Stimulated activated CD4-positive, alpha-beta T cell treated with anti-CD3 and anti-CD28 coated beads, TNF-alpha, amount 100 ng/mL, for 4 hours (primary cell): ENCODE data around the gene PDLIM7.

ENCODE experiments used
- DNase-seq, 3 experiments: peaks; one replicate each; pipeline ENCODE4 v3.0.0-alpha.2; 2020; ENCODE audit warnings: low read depth in 3 of 3

PDLIM7 gene

DNA sequence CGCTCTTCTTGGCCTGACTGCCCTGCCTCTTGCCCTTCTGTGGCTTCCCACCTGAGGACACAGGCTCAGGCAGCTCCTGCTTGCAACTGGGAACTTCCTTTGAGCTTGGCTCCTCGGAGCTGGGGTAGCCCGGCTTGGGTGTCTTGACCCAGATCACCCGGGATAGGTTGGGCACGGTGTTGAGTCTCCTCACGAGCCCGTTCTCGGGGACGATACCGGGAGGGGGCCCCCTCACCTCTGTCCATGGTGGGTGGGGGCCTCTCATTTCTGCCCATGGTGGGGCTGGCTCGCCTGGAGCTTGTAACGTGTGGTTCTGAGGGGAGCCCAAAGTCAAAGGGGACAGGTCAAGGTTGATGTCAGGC is 27.1 kb upstream of the PDLIM7 start:
- no peak for DNase-seq

- DNase-seq = no peak
Observed at GRCh38 chr5:177523711-177524538, 26.5 kb upstream of the PDLIM7 start.

DNA sequence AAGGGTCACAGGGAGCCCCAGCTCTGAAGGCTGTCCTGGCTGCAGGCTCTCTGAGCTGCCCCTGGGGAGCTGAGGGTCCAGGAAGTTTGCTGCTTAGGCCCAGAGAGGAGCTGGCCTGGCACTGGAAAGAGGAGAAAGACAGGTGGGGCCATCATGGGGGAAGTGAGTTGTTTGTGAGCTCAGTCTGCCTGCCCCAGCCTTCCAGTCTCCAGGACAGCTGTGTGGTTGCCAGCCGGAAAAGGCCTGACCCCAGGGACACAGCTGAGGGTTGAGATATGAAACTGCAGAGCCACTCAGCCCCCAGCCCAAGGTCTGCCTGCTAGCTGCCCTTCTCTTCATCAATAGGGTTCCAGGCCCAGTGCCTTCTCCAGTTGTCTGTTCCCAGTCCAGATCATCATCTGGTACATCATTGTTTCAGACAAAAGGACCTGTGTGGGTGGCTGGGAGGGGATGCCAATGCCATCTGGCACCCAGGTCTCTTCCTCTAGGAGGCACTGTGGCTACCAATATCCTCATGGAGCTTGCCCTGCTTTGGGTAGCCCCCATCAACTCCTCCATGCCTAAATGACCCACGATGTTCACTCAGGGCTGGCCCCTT is 23.6 kb upstream of the PDLIM7 start:
- DNase-seq = no peak

GRCh38 chr5:177520271-177520670 is 22.9 kb upstream of the PDLIM7 start:
- DNase-seq = no peak

GRCh38 chr5:177519463-177520235 is 22.2 kb upstream of the PDLIM7 start:
- no peak for DNase-seq

DNA sequence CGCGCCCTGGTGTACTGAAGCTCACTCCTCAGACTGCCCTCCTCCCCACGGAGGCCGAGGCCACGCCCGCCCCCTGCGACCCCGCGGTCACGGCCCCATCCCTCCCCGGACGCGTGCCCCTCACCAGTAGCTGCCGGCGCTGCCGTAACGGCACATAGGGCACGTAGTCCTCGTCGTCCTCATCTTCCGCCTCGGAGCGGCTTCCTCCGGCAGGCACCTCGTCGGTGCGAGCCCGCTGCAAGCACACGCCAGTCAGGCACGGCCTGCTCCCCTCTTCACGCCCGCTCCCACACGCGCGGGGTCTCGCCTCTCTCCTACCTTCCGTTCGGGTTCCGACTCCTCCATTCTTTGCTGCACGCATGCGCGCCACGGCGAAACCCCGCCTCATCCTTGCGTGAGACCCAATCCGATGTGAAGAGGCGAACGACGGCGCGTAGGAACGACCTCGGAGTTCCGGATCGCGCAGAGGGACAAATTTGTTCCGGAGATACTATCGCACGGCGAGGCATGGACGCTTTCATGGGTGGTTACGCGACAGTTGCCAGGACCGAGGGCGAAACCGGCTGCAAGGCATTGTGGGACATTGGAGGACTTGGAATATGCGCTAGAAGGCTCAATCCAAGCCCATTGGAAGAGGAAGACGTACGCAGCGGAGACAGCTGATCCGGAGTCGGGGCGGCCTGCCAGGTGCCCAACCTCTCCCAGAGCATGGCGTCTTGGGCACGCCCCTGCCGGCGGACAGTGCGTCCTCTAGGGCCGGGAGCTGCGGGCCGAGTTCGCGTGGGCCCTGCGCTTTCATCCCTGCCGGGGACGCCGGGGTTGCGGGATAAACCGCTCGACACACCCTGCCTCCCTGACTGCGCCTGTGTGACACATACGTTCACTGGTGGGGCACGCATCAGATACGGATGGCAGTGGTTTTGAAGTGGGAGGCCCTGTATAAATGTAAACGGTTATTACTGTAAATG is 19.5 kb upstream of the PDLIM7 start, which contains the start of gene DDX41:
DDX41 (minus strand) TSS at position 361 of the 968 bp plus-strand sequence; CDS start at position 345, 16 bp downstream.
- peak; percentile 84 to 92 (median 88) for DNase-seq

DNA sequence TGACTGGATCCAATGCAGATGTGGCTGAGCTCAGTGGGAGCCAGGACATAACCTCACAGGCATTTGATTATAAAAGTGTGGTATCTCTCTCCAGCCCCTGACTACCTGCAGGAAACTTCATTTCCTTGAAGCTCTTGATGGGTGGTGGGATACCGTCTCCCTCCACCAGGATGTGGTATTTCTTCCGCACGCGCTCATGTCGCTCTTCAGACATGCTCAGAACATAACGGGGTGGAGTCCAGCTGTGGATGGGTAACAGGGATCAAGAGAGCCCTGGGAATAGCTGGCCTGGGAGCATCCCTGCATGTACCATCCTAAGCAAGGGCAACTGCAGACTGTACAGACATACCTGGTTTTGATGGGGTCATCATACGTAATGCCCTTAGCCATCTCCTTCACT is 18.2 kb upstream of the PDLIM7 start:
- no peak for DNase-seq

GRCh38 chr5:177514541-177514940 is 17.1 kb upstream of the PDLIM7 start:
- no peak for DNase-seq

DNA sequence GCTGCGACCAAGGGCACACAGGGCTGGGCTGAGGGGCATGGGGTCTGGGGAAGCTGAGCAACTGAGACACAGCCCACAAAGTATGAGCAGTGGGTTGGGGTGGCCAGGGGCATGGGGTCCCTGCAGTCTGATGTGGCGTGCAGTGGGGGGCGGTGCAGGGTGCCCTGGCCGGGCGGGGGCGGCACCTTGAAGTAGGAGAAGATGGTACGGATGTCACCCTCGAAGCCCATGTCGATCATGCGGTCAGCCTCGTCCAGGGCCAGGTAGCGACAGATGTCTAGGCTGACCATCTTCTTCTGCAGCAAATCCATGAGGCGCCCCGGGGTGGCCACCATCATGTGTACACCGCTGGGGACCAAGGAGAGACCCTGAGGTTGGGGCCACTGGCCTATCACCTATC is 16.1 kb upstream of the PDLIM7 start:
- no peak for DNase-seq

GRCh38 chr5:177512736-177513380 is 15.5 kb upstream of the PDLIM7 start:
- no peak for DNase-seq

DNA sequence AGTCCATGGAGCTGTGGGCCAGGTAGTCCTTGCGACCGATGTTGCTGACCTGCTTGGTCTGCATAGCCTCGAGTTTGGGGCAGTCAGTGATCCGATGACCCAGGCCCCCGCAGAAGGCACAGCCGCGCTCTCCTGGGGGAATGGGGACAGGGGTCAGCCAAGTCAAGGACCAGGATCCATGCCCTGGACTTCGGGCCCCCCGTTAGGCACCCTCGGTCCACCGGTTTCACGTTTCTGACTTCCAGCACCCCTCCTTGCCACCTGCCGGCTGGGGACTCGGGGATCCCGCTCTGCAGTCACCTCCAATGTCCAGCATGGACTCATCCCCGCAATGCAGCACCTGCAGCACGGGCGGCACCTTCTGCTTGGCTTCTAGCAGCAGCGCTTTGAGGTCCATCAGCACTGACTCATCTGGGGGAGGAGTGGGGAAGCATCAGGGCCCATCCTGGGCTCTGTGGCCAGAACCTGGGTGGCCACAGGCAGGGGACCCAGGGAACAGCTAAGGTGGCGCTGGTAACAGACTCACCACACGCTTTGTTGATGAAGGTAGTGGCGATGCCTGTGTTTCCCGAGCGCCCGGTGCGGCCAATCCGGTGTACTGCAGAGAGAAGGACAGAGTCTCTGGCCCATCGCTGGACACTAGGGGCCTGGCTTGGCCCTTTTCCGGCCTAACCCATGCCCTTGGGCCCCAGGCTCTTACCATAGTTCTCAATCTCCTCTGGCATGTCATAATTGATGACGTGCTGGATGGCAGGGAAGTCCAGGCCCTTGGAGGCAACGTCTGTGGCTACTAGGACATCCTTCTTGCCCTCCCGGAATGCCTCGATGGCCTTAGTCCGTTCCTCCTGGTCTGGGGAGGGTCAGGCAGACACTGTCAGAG is 14.6 kb upstream of the PDLIM7 start:
- DNase-seq = no peak

GRCh38 chr5:177511181-177511580 is 13.8 kb upstream of the PDLIM7 start:
- no peak for DNase-seq

DNA sequence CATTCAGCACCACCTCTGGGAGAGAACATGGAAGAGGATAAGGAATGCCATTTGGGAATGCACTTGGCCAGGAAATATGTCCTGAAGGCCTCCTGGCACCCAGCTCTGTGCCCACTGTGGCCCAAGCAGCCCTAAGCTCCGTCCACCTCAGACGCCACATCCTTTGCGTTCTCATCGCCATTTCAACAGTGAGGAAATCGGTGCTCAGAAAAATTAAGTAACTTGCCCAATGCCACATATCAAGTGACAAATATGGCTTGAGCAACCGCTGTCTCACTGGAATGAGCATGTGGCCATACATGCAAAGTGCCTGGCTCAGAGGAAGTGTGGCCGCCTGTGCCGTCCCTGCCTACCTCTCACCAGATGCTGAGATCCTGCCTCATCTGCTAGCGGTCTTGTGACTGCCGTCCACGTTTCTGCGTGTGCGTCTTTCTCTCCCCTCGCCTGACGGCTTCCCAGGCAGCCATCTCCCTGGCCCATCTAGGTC is 13.2 kb upstream of the PDLIM7 start:
- no peak for DNase-seq

GRCh38 chr5:177509991-177510566 is 12.7 kb upstream of the PDLIM7 start:
- no peak for DNase-seq

- DNase-seq = no peak
Observed at GRCh38 chr5:177509381-177509951, 12.1 kb upstream of the PDLIM7 start, which contains the start of gene DOK3. DOK3 (minus strand) TSS chr5:177509826; CDS start chr5:177509540, 286 bp downstream.

DNA sequence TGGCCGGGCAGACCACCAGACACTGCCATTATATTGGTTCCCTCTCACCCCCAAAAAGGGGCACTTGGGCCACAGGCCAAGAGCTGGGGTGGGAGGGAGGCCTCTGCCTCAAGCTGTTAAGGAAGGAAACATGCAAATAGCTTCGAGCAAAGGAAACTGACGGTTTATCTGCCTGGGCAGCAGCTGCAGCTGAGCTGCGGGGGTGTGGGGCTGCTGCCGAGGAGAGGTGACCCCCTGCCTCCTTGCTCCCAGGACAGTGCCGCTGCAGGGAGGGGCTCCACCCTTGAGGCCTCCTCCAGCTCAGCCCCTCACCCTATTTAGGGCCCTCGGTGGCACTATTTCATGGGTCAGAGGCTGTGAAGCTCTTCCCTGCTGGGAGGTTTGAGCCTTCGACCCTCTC is 11.4 kb upstream of the PDLIM7 start:
- no peak for DNase-seq

DNA sequence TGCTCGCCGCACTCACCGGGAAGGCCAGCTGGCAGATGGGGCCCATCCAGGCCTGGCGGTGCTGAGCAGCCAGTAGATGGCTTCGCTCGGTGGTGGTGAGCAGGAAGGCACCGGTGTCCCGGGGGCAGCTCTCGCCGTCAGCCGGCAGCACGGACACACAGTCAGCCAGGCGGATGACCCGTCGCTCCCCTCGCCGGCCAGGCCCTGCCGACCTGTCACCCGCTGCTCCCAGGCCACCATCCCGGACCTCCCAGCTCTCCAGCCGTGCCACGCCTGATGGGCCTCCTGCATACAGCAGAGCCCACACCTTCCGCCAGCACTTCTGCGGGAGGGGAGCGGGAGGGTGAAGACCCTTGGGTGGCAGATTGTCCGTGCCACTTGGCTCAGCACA is 10.8 kb upstream of the PDLIM7 start:
- no peak for DNase-seq

- no peak for DNase-seq
Observed at GRCh38 chr5:177507596-177508220, 10.3 kb upstream of the PDLIM7 start.
